Measurements from ENCODE around the gene IGFBP7. TPM values are rescaled to one million over a fixed set of nuclear protein-coding genes. Genes with fewer than 3 reads are reported as not detected.

IGFBP7 gene
- polyA plus RNA-seq, 3 donors = 575 to 591 (median 582) TPM

GRCh38 chr4:57131849-57132742 lies 21.9 kb upstream of the IGFBP7 start:
- DNase-seq (ENCODE audit: low read depth in 3 of 3, low spot score in 2 of 3) = no peak

- DNase-seq (ENCODE audit: low read depth in 3 of 3, low spot score in 2 of 3) = no peak
Measured at GRCh38 chr4:57129477-57129876, 19.3 kb upstream of the IGFBP7 start.

- no peak for DNase-seq (ENCODE audit: low read depth in 3 of 3, low spot score in 2 of 3)
Measured at GRCh38 chr4:57127361-57127760, 17.2 kb upstream of the IGFBP7 start.

- DNase-seq (ENCODE audit: low read depth in 3 of 3, low spot score in 2 of 3) = no peak
Measured at GRCh38 chr4:57125996-57126395, 15.8 kb upstream of the IGFBP7 start.

- no peak for DNase-seq (ENCODE audit: low read depth in 3 of 3, low spot score in 2 of 3)
Measured at GRCh38 chr4:57124145-57124544, 14.0 kb upstream of the IGFBP7 start.

GRCh38 chr4:57122959-57123358 lies 12.8 kb upstream of the IGFBP7 start:
- no peak for DNase-seq (ENCODE audit: low read depth in 3 of 3, low spot score in 2 of 3)

- DNase-seq (ENCODE audit: low read depth in 3 of 3, low spot score in 2 of 3) = no peak
Measured at GRCh38 chr4:57119054-57119651, 9.0 kb upstream of the IGFBP7 start.

GRCh38 chr4:57117491-57117890 lies 7.3 kb upstream of the IGFBP7 start:
- no peak for DNase-seq (ENCODE audit: low read depth in 3 of 3, low spot score in 2 of 3)

GRCh38 chr4:57116245-57116644 lies 6.1 kb upstream of the IGFBP7 start:
- no peak for DNase-seq (ENCODE audit: low read depth in 3 of 3, low spot score in 2 of 3)

- DNase-seq (ENCODE audit: low read depth in 3 of 3, low spot score in 2 of 3) = no peak
Measured at GRCh38 chr4:57114973-57115372, 4.8 kb upstream of the IGFBP7 start.

GRCh38 chr4:57113870-57114269 lies 3.7 kb upstream of the IGFBP7 start:
- no peak for DNase-seq (ENCODE audit: low read depth in 3 of 3, low spot score in 2 of 3)

GRCh38 chr4:57110640-57111511 lies 691 bp upstream of the IGFBP7 start:
- DNase-seq (ENCODE audit: low read depth in 3 of 3, low spot score in 2 of 3) = no peak

GRCh38 chr4:57109411-57109846 lies 756 bp downstream of the IGFBP7 start:
- no peak for DNase-seq (ENCODE audit: low read depth in 3 of 3, low spot score in 2 of 3)

GRCh38 chr4:57106181-57106580 lies 4.0 kb downstream of the IGFBP7 start:
- no peak for DNase-seq (ENCODE audit: low read depth in 3 of 3, low spot score in 2 of 3)

GRCh38 chr4:57104706-57105560 lies 5.3 kb downstream of the IGFBP7 start:
- no peak for DNase-seq (ENCODE audit: low read depth in 3 of 3, low spot score in 2 of 3)

- no peak for DNase-seq (ENCODE audit: low read depth in 3 of 3, low spot score in 2 of 3)
Measured at GRCh38 chr4:57103051-57103450, 7.1 kb downstream of the IGFBP7 start.

GRCh38 chr4:57102050-57102624 lies 8.0 kb downstream of the IGFBP7 start:
- no peak for DNase-seq (ENCODE audit: low read depth in 3 of 3, low spot score in 2 of 3)

- no peak for DNase-seq (ENCODE audit: low read depth in 3 of 3, low spot score in 2 of 3)
Measured at GRCh38 chr4:57100979-57101651, 9.1 kb downstream of the IGFBP7 start.

- no peak for DNase-seq (ENCODE audit: low read depth in 3 of 3, low spot score in 2 of 3)
Measured at GRCh38 chr4:57099363-57099762, 10.8 kb downstream of the IGFBP7 start.

All from right renal cortex interstitium (tissue), 3 donors.